ENCODE data around the gene BRD3OS. TPM values are rescaled to one million over a fixed set of nuclear protein-coding genes. Genes with fewer than 3 reads are reported as not detected.

Gene BRD3OS
- total RNA-seq, 1 experiment from 2014 or later, result 13.5 TPM

DNA sequence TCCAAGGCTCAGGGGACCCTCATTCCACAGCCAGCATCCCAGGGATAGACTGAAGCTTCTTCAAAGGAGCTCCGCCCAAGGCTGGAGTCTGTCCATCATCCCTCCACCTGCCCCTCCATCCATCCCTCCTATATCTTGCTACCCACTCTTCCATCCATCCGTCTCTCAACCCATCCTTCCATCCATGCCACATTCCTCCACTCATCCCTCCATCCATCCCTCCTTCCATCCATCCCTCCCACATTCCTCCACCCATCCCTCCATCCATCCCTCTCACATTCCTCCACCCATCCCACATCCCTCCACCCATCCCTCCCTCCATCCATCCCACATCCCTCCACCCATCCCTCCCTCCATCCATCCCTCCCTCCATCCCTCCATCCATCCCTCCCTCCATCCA, 27.7 kb upstream of the BRD3OS start:
- no peaks in the 10 kb centered on the region for H3K27me3 ChIP-seq (replicated peaks; ENCODE audit: insufficient read depth, low read depth, low read length, poor library complexity)
- CTCF ChIA-PET, result no interaction called here
- H3K4me3 ChIP-seq (ENCODE audit: low read depth, low read length, poor library complexity, severe bottlenecking), result no peak overlapping the region
- no peak overlapping the region for H3K27ac ChIP-seq (ENCODE audit: low read depth, low read length, poor library complexity, severe bottlenecking)
- no peaks in the 10 kb centered on the region for H3K36me3 ChIP-seq (ENCODE audit: insufficient read depth, low read length, poor library complexity, severe bottlenecking)
- no peaks in the 10 kb centered on the region for H3K9me3 ChIP-seq (ENCODE audit: low read depth, low read length, poor library complexity, severe bottlenecking)
- DNase-seq (ENCODE audit: low spot score), result no peak
- POLR2A ChIA-PET (ENCODE audit: low non-redundant PET), result no interaction called here
- TF ChIP-seq CTCF (conservative IDR thresholded peaks at IDR 0.05; ENCODE audit: low read depth, low read length), result no peak
- TF ChIP-seq EZH2 (IDR thresholded peaks at IDR 0.05; ENCODE audit: borderline replicate concordance, low read depth, low read length, poor library complexity, severe bottlenecking), result no peak
- intact Hi-C loops (cut with micrococcal nuclease; ENCODE audit: unreplicated experiment), result no loop called here
- peaks cover 8% of the 10 kb centered on the region for H3K4me1 ChIP-seq (ENCODE audit: insufficient read depth, low read length, poor library complexity, severe bottlenecking)
- no TSS peak for BruUV-seq (replicated peaks)

GRCh38 chr9:133998915-133999595, 26.2 kb upstream of the BRD3OS start:
- Histone ChIP-seq H3K9me3 (ENCODE audit: low read depth, low read length, poor library complexity, severe bottlenecking) (no peaks in the 10 kb centered on the region), H3K4me1 (ENCODE audit: insufficient read depth, low read length, poor library complexity, severe bottlenecking) (peaks cover 2% of the 10 kb centered on the region), H3K36me3 (ENCODE audit: insufficient read depth, low read length, poor library complexity, severe bottlenecking) (no peaks in the 10 kb centered on the region), H3K4me3 (ENCODE audit: low read depth, low read length, poor library complexity, severe bottlenecking) (no peak overlapping the region), H3K27me3 (replicated peaks; ENCODE audit: insufficient read depth, low read depth, low read length, poor library complexity) (no peaks in the 10 kb centered on the region), H3K27ac (ENCODE audit: low read depth, low read length, poor library complexity, severe bottlenecking) (no peak overlapping the region)
- ChIA-PET POLR2A (ENCODE audit: low non-redundant PET) (no interaction called here), CTCF (no interaction called here)
- no TSS peak for BruUV-seq (replicated peaks)
- DNase-seq (ENCODE audit: low spot score), result no peak
- intact Hi-C loops (cut with micrococcal nuclease; ENCODE audit: unreplicated experiment), result no loop called here
- no peak for TF ChIP-seq CTCF (conservative IDR thresholded peaks at IDR 0.05; ENCODE audit: low read depth, low read length)
- no peak for TF ChIP-seq EZH2 (IDR thresholded peaks at IDR 0.05; ENCODE audit: borderline replicate concordance, low read depth, low read length, poor library complexity, severe bottlenecking)

DNA sequence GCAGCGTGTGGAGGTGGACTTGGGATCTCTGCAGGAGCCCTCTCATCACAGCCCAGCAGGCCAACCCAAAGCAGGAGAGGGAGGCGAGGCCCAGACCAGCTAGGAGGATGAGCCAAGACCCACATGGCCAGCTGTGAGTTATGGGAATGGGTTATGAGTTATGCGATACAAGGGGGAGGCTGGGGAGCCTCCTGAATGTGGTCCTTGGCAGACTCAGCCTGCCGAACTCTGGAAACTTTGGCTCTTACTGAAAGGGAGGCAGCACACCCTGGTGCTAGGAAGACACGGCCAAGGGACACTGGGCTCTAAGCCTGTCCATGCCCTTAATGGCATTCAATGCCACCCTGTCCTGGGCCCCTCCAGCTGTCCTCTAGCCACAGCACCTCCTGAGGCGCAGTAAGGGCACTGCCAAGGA, 25.4 kb upstream of the BRD3OS start:
- TF ChIP-seq EZH2 (IDR thresholded peaks at IDR 0.05; ENCODE audit: borderline replicate concordance, low read depth, low read length, poor library complexity, severe bottlenecking) (no peak), CTCF (conservative IDR thresholded peaks at IDR 0.05; ENCODE audit: low read depth, low read length) (no peak)
- no peaks in the 10 kb centered on the region for H3K36me3 ChIP-seq (ENCODE audit: insufficient read depth, low read length, poor library complexity, severe bottlenecking)
- H3K4me1 ChIP-seq (ENCODE audit: insufficient read depth, low read length, poor library complexity, severe bottlenecking), result no peaks in the 10 kb centered on the region
- ChIA-PET POLR2A (ENCODE audit: low non-redundant PET) (no interaction called here), CTCF (no interaction called here)
- no TSS peak for BruUV-seq (replicated peaks)
- H3K9me3 ChIP-seq (ENCODE audit: low read depth, low read length, poor library complexity, severe bottlenecking), result no peaks in the 10 kb centered on the region
- intact Hi-C loops (cut with micrococcal nuclease; ENCODE audit: unreplicated experiment), result no loop called here
- H3K27ac ChIP-seq (ENCODE audit: low read depth, low read length, poor library complexity, severe bottlenecking), result no peak overlapping the region
- no peaks in the 10 kb centered on the region for H3K27me3 ChIP-seq (replicated peaks; ENCODE audit: insufficient read depth, low read depth, low read length, poor library complexity)
- no peak for DNase-seq (ENCODE audit: low spot score)
- H3K4me3 ChIP-seq (ENCODE audit: low read depth, low read length, poor library complexity, severe bottlenecking), result no peak overlapping the region
